ENCODE data around the gene TRDMT1.

The TRDMT1 gene

DNA sequence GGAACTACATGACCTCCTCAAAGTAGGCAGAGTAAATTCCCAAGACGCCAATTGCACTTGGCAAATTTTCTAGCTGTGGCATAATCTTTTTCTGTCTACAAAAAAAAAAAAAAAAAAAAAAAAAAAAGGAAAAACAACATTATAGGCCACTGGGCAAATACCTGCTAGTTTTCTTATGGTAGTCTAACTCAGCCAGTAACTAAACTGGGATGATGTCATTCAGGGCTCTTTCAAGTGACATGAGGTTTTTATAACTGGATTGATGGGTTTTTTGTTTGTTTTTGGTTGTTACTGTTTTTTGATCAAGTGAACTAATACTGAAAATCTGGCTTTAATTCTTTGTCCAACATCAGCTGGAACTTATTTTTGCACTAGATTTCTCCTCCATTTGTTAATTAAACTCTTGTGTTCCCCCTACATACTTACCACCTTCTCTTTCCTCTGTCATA is 19.2 kb upstream of the TRDMT1 start:
- H3K36me3 ChIP-seq (ENCODE audit: control insufficient read depth, insufficient read depth, low read length) = no peaks in the 10 kb centered on the region
- WGBS, 2 experiments = 100% methylated on average over 1 of the region's 1 CpG; no CpG with 5 or more reads in 1 of the 2 experiments

DNA sequence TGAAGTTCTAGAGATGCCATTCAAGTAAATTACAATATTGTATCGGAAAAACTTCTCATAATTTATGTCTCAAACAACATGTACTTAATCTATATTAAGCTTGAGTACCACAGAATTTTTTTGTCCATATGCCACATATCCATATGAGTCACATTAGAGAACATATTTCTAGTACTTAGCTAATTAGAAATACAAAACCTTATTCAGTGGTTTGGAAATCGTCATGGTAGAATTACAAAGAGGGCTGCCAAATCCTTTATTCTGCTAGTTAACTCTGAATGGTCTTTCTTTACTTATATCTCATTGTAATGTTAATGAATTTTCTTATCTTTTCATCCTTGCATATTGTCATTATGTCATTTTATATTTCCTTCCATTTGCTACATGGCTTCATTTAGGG is 17.6 kb upstream of the TRDMT1 start:
- Histone ChIP-seq H3K4me1 (ENCODE audit: control insufficient read depth, insufficient read depth, low read length) (no peaks in the 10 kb centered on the region), H3K9me3 (ENCODE audit: control insufficient read depth, low read length) (no peaks in the 10 kb centered on the region), H3K4me3 (ENCODE audit: insufficient read depth, low read depth, low read length) (no peak overlapping the region), H3K27me3 (ENCODE audit: control insufficient read depth, insufficient read depth, low read length, poor library complexity, severe bottlenecking) (no peaks in the 10 kb centered on the region), H3K36me3 (ENCODE audit: control insufficient read depth, insufficient read depth, low read length) (no peaks in the 10 kb centered on the region), H3K27ac (ENCODE audit: insufficient read depth, low read depth, low read length, poor library complexity, severe bottlenecking) (no peak overlapping the region)
- 92 to 93% methylated on average over 2 of the region's 2 CpGs for WGBS, 2 experiments

More for the DNA sequence above, 19.2 kb upstream of the TRDMT1 start:
- no peaks in the 10 kb centered on the region for H3K4me1 ChIP-seq (ENCODE audit: control insufficient read depth, insufficient read depth, low read length)
- H3K9me3 ChIP-seq (ENCODE audit: control insufficient read depth, low read length) = no peaks in the 10 kb centered on the region
- H3K27me3 ChIP-seq (ENCODE audit: control insufficient read depth, insufficient read depth, low read length, poor library complexity, severe bottlenecking) = no peaks in the 10 kb centered on the region
- H3K27ac ChIP-seq (ENCODE audit: insufficient read depth, low read depth, low read length, poor library complexity, severe bottlenecking) = no peak overlapping the region
- no peak overlapping the region for H3K4me3 ChIP-seq (ENCODE audit: insufficient read depth, low read depth, low read length)

DNA sequence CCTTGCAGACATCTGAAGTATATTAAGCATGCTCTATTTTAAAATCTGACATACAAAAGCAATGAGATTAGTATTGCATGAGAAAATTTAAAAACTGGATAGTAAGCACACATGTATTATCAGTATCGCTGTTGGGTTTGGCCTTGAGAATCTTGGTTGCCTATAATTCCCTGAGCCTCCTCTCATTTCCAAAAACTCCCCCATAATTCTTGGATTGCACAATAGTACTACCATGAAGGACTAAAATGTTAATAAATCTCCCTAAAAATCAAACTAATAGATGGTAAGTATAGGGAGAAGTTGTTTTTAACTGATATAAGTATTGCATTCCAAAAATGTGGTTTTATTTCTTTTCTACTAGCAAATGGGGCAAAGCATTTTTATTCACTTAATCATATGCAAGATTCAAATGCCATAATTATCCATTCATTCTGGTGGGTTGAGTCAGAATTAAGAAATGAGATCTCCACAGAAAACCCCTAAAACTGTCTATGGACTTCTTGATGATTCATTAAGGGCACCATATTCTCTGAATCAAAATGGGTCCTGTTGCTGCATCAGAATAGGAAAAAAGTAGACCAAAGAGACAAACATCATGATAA is 16.3 kb upstream of the TRDMT1 start:
- Histone ChIP-seq H3K36me3 (ENCODE audit: control insufficient read depth, insufficient read depth, low read length) (no peaks in the 10 kb centered on the region), H3K4me3 (ENCODE audit: insufficient read depth, low read depth, low read length) (no peak overlapping the region), H3K27ac (ENCODE audit: insufficient read depth, low read depth, low read length, poor library complexity, severe bottlenecking) (no peak overlapping the region), H3K27me3 (ENCODE audit: control insufficient read depth, insufficient read depth, low read length, poor library complexity, severe bottlenecking) (no peaks in the 10 kb centered on the region), H3K9me3 (ENCODE audit: control insufficient read depth, low read length) (no peaks in the 10 kb centered on the region), H3K4me1 (ENCODE audit: control insufficient read depth, insufficient read depth, low read length) (no peaks in the 10 kb centered on the region)
- WGBS, 2 experiments = 100% methylated on average over 1 of the region's 1 CpG

DNA sequence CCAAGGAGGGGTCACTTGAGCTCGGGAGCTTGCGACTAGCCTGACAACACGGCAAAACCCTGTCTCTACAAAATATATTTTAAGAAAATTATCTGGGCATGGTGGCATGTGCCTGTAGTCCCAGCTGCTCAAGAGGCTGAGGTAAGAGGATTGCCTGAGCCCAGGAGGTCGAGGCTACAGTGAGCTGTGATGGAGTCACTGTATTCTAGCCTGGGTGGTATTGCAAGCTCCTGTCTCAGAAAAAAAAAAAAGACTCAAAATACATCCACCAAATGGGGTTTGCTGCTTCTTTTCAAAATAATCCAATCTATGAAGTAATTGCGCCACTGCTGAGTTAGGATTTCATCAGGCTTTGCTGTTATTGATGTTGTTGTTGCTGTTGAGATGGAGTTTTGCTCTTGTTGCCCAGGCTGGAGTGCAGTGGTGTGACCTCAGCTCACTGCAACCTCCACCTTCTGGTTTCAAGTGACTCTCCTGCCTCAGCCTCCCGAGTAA is 15.5 kb upstream of the TRDMT1 start:
- no peaks in the 10 kb centered on the region for H3K36me3 ChIP-seq (ENCODE audit: control insufficient read depth, insufficient read depth, low read length)
- 85 to 87% methylated on average over 6 of the region's 6 CpGs for WGBS, 2 experiments
- no peaks in the 10 kb centered on the region for H3K4me1 ChIP-seq (ENCODE audit: control insufficient read depth, insufficient read depth, low read length)
- H3K27me3 ChIP-seq (ENCODE audit: control insufficient read depth, insufficient read depth, low read length, poor library complexity, severe bottlenecking) = no peaks in the 10 kb centered on the region
- no peaks in the 10 kb centered on the region for H3K9me3 ChIP-seq (ENCODE audit: control insufficient read depth, low read length)
- no peak overlapping the region for H3K27ac ChIP-seq (ENCODE audit: insufficient read depth, low read depth, low read length, poor library complexity, severe bottlenecking)
- no peak overlapping the region for H3K4me3 ChIP-seq (ENCODE audit: insufficient read depth, low read depth, low read length)

DNA sequence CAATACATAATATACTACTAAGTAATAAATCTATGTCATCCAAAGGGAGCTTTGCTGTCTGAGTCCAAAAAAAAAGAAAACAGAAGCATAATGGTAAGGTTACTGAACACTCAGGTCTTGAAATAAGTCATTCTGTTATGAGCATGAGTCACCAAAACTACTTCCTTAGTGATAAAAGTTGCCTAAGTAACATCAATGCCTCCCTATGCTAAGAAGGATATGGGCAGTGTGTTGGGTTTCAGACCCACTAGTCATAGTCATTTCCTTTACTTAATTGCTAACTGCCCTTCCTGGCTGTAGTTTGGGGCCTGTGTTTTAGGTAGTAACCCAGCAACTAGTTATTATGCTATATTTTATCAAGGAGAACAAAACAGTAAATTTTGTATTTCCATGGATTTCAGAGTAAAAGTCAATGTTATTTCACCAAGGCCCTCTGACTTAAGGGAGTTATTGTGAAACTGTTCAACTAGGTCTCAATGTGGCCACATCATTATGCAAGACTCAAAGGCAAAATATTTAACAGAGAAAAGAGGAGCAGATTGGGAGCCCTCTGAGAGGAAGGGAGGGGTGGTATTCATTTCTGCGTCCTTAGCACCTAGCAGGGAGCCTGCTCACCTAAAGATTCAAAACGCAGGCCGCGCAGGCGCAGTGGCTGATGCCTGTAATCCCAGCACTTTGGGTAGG is 14.9 kb upstream of the TRDMT1 start:
- Histone ChIP-seq H3K9me3 (ENCODE audit: control insufficient read depth, low read length) (no peaks in the 10 kb centered on the region), H3K27me3 (ENCODE audit: control insufficient read depth, insufficient read depth, low read length, poor library complexity, severe bottlenecking) (no peaks in the 10 kb centered on the region), H3K4me1 (ENCODE audit: control insufficient read depth, insufficient read depth, low read length) (no peaks in the 10 kb centered on the region), H3K4me3 (ENCODE audit: insufficient read depth, low read depth, low read length) (no peak overlapping the region), H3K27ac (ENCODE audit: insufficient read depth, low read depth, low read length, poor library complexity, severe bottlenecking) (no peak overlapping the region), H3K36me3 (ENCODE audit: control insufficient read depth, insufficient read depth, low read length) (no peaks in the 10 kb centered on the region)
- WGBS, 2 experiments = 64 to 66% methylated on average over 5 of the region's 5 CpGs

DNA sequence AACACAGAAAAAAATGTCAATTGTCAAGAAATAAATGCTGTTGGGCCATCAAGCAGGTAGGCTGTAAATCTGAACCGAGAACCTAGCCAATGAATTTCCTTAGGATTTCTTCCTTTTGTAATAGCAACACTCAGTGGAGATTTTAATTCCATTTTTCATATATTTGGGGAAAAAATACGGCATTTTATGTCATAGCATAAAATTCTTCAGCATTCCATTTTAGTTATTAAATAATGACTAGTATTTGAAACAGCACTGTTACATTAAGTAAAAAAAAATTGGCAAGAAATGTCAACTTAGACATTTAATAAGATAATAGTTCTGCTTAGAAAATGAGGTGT is 14.3 kb upstream of the TRDMT1 start:
- Histone ChIP-seq H3K36me3 (ENCODE audit: control insufficient read depth, insufficient read depth, low read length) (no peaks in the 10 kb centered on the region), H3K27ac (ENCODE audit: insufficient read depth, low read depth, low read length, poor library complexity, severe bottlenecking) (no peak overlapping the region), H3K9me3 (ENCODE audit: control insufficient read depth, low read length) (no peaks in the 10 kb centered on the region), H3K4me3 (ENCODE audit: insufficient read depth, low read depth, low read length) (no peak overlapping the region), H3K27me3 (ENCODE audit: control insufficient read depth, insufficient read depth, low read length, poor library complexity, severe bottlenecking) (no peaks in the 10 kb centered on the region), H3K4me1 (ENCODE audit: control insufficient read depth, insufficient read depth, low read length) (no peaks in the 10 kb centered on the region)
- 91 to 100% methylated on average over 1 of the region's 2 CpGs for WGBS, 2 experiments

DNA sequence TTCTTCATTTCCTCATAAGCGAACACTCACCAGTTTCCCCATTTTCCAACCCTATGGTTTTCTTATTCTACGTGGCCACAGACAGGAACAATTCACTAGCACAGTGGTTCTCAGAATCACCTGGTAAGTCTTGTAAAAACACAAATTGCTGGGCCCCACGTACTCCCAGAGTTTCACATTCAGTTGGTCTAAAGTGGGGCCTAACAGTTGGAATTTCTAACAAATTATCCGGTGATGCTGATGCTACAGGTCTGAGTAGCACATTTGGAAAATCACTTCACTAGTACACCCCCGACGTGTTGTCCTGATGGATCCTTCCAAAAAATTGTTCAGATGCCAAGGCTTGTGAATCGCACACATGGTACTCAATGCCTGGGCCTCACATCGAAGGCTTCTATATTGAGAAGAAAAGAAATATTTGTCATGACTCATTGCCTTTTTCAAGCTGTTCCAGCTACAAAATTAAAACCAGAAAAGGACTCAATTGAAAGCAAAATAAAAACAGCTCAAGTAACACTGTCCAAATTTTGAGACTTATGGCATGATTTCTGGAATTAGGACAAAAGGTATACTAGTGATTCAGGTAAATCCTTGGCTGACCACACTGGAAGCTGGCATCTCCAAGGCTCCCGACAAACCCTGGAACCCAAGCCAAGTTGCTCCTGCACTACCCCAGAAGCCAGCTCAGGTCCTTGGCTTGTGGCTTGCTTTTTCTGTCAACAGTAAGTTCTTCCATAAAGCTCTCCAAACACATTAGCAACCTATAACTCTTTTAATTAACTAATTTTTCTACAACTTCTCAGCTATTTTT is 13.7 kb upstream of the TRDMT1 start:
- no peaks in the 10 kb centered on the region for H3K4me1 ChIP-seq (ENCODE audit: control insufficient read depth, insufficient read depth, low read length)
- no peak overlapping the region for H3K4me3 ChIP-seq (ENCODE audit: insufficient read depth, low read depth, low read length)
- H3K27ac ChIP-seq (ENCODE audit: insufficient read depth, low read depth, low read length, poor library complexity, severe bottlenecking) = no peak overlapping the region
- 87 to 91% methylated on average over 9 of the region's 9 CpGs for WGBS, 2 experiments
- no peaks in the 10 kb centered on the region for H3K36me3 ChIP-seq (ENCODE audit: control insufficient read depth, insufficient read depth, low read length)
- H3K9me3 ChIP-seq (ENCODE audit: control insufficient read depth, low read length) = no peaks in the 10 kb centered on the region
- no peaks in the 10 kb centered on the region for H3K27me3 ChIP-seq (ENCODE audit: control insufficient read depth, insufficient read depth, low read length, poor library complexity, severe bottlenecking)

DNA sequence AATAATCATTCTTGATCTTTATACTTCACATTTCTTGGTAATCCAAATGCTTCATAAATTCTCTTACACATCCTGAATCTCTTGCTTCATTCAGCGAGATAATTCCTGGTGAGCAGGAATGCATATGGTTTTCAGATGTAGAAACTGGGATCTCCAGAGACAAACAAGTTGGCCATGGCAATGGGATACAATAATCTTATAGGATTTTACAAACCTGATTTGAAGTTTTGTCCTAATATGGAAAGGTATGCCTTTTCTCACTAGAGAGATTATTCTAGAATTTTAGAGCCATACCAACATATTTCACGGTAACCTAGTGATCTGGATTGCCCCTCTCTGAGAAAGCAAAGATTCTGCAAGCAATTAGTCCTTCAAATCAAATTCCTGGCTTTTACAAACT is 13.1 kb upstream of the TRDMT1 start:
- Histone ChIP-seq H3K4me1 (ENCODE audit: control insufficient read depth, insufficient read depth, low read length) (peaks cover 3% of the 10 kb centered on the region), H3K27me3 (ENCODE audit: control insufficient read depth, insufficient read depth, low read length, poor library complexity, severe bottlenecking) (no peaks in the 10 kb centered on the region), H3K27ac (ENCODE audit: insufficient read depth, low read depth, low read length, poor library complexity, severe bottlenecking) (no peak overlapping the region), H3K9me3 (ENCODE audit: control insufficient read depth, low read length) (no peaks in the 10 kb centered on the region), H3K4me3 (ENCODE audit: insufficient read depth, low read depth, low read length) (no peak overlapping the region), H3K36me3 (ENCODE audit: control insufficient read depth, insufficient read depth, low read length) (no peaks in the 10 kb centered on the region)
- WGBS, 2 experiments = 65 to 76% methylated on average over 2 of the region's 2 CpGs

DNA sequence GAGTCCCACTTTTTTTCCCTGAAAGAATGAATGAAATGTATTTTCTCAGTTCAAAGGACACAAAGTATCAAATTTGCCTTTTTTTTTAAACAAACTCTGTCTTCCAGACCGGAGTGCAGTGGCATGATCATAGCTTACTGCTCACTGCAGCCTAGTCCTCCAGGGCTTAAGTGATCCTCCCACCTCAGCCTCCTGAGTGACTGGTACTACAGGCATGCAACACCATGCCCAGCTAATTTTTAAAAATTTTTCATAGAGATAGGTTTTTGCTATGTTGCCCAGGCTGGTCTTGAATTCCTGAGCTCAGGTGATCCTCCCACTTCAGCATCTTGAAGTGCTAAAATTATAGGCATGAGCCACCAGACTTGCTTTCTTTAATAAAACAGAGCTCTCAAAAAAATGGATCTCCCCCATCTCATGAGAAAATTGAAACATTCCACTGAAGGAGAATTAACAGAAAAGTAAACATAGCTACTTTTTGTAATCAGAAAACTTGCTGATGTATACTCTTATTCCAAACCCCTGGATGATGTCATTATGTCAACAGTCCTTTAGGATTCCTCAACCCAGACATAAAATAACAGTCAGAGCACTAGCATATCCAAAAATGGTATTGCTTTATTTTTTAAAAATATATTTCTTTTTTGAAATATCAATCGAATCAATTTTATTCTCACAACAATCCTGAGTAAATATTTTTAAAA is 12.3 kb upstream of the TRDMT1 start:
- Histone ChIP-seq H3K4me3 (ENCODE audit: insufficient read depth, low read depth, low read length) (no peak overlapping the region), H3K36me3 (ENCODE audit: control insufficient read depth, insufficient read depth, low read length) (no peaks in the 10 kb centered on the region), H3K27me3 (ENCODE audit: control insufficient read depth, insufficient read depth, low read length, poor library complexity, severe bottlenecking) (no peaks in the 10 kb centered on the region), H3K9me3 (ENCODE audit: control insufficient read depth, low read length) (no peaks in the 10 kb centered on the region), H3K4me1 (ENCODE audit: control insufficient read depth, insufficient read depth, low read length) (peaks cover 3% of the 10 kb centered on the region), H3K27ac (ENCODE audit: insufficient read depth, low read depth, low read length, poor library complexity, severe bottlenecking) (no peak overlapping the region)
- WGBS, 2 experiments = 83 to 88% methylated on average over 1 of the region's 2 CpGs

DNA sequence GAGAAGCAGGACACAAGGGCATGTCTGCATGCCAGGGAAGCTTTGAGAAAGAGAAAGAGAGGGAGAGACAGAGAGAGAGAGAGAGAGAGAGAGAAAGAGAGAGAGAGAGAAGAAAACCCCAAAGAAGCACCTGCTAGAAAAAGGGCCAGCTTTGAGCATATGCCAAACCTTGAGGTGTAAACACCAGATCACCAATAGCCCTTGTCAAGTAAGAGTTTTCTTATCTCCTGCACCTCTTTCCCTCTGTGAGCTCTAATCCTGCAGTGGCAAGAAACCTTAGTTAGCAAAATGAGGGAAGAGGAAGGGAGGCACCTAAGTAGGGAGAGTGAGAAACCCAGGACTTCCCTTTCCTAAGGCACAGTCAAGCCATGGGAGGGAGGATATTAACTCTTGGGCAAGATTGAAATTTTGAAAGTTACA is 11.3 kb upstream of the TRDMT1 start:
- Histone ChIP-seq H3K27me3 (ENCODE audit: control insufficient read depth, insufficient read depth, low read length, poor library complexity, severe bottlenecking) (no peaks in the 10 kb centered on the region), H3K9me3 (ENCODE audit: control insufficient read depth, low read length) (no peaks in the 10 kb centered on the region), H3K36me3 (ENCODE audit: control insufficient read depth, insufficient read depth, low read length) (no peaks in the 10 kb centered on the region), H3K4me3 (ENCODE audit: insufficient read depth, low read depth, low read length) (no peak overlapping the region), H3K27ac (ENCODE audit: insufficient read depth, low read depth, low read length, poor library complexity, severe bottlenecking) (no peak overlapping the region), H3K4me1 (ENCODE audit: control insufficient read depth, insufficient read depth, low read length) (peaks cover 3% of the 10 kb centered on the region)

Measured in ectodermal cell (in vitro differentiated cells).